GM19452 (cell line): ENCODE measurements around the gene MLC1.

Experiments
- ATAC-seq: cut with Tn5 transposase; IDR thresholded peaks from one replicate; pipeline ENCODE4 v1.9.1; 2021; ENCODE audit not compliant: unreplicated experiment

MLC1 gene

GRCh38 chr22:50078246-50078645, 7.0 kb downstream of the MLC1 start:
- ATAC-seq = no peak

GRCh38 chr22:50076646-50077535, 8.3 kb downstream of the MLC1 start:
- no peak for ATAC-seq

- no peak for ATAC-seq
Observed at GRCh38 chr22:50074551-50075530, 10.4 kb downstream of the MLC1 start.

GRCh38 chr22:50074056-50074455, 11.2 kb downstream of the MLC1 start:
- ATAC-seq = no peak

- no peak for ATAC-seq
Observed at GRCh38 chr22:50072714-50073538, 12.3 kb downstream of the MLC1 start.

DNA sequence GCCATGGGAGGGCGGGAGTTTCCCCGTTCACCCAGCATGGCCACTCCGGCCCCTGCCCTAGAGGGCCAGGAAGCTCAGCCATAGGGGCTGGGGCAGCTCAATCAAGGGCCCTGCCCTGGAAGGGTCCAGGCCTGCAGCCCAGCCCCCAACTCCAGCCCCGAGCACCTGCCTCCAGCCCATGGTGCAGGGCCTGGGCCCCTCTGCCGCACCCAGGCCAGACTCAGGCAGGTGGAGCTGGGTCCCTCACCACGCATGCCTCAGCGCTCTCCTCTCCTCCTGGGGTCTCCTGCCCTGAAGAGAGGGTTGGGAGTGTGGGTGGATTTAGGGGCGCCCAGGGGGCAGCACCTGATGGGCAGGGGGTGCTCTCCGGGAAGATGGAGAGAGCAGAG, 13.1 kb downstream of the MLC1 start:
- ATAC-seq = no peak

- ATAC-seq = no peak
Observed at GRCh38 chr22:50071432-50072166, 13.6 kb downstream of the MLC1 start.

DNA sequence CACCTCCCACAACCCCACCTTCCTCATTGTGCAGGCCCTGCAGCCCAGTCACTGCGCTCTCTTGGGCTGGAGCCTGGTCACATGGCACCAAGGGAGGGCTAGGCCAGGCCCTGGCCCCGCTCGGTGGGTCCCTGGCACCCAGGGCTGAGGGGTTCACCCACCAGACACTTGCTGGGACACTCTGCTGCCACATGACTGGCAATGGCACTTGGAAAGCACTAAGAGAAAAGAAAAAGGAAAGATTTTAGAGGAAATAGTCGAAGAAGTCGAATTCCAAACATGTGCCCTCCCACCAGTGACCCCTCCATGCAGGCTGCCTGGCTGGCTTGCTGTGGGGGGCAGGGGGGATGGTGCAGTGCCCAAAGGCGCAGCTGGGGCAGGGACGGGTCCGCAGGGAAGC, 14.9 kb downstream of the MLC1 start:
- no peak for ATAC-seq

GRCh38 chr22:50068096-50068495, 17.1 kb downstream of the MLC1 start:
- ATAC-seq = no peak

GRCh38 chr22:50067244-50067643, 18.0 kb downstream of the MLC1 start:
- no peak for ATAC-seq

DNA sequence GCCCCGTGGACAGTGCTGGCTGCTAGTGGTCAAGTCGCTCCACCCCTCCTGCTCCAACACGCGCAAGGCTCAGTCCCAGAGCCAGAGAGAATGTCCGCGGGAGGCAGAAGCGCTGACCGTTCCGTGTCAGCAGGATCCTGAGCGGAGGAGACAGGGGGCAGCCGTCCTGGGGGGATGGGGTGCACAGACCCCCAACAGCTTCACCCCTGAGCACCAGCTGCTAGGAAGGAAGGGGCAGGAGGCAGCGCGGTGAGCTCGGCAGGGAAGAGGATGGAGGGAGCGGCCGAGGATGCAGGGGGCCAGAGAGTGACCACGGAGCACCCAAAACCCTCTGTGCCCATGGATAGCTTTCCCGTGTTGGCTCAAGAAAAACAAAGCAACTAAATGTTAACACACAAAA, 20.8 kb downstream of the MLC1 start:
- ATAC-seq = no peak

GRCh38 chr22:50063589-50064393, 21.4 kb downstream of the MLC1 start:
- no peak for ATAC-seq

- ATAC-seq = no peak
Observed at GRCh38 chr22:50062509-50063135, 22.6 kb downstream of the MLC1 start.

DNA sequence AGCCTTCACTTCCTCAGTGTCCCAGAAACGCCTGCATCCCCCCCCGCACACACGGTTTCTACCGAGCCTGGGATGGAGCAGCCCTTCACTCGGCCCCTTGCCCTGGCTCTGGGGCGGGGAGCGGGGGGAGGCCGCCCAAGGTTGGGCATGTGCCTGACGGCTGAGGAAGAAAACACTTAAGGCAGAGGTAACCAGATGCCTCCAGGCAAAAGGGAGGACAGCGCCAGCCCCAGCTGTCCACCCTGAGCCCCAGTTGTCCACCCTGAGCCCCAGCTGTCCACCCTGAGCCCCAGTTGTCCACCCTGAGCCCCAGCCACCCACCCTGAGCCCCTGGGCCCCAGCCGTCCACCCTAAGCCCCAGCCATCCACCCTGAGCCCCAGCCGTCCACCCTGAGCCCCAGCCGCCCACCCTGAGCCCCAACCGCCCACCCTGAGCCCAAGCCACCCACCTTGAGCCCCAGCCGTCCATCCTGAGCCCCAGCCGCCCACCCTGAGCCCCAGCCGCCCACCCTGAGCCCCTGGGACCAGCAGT, 23.3 kb downstream of the MLC1 start:
- no peak for ATAC-seq

- no peak for ATAC-seq
Observed at GRCh38 chr22:50061141-50061823, 23.9 kb downstream of the MLC1 start.

DNA sequence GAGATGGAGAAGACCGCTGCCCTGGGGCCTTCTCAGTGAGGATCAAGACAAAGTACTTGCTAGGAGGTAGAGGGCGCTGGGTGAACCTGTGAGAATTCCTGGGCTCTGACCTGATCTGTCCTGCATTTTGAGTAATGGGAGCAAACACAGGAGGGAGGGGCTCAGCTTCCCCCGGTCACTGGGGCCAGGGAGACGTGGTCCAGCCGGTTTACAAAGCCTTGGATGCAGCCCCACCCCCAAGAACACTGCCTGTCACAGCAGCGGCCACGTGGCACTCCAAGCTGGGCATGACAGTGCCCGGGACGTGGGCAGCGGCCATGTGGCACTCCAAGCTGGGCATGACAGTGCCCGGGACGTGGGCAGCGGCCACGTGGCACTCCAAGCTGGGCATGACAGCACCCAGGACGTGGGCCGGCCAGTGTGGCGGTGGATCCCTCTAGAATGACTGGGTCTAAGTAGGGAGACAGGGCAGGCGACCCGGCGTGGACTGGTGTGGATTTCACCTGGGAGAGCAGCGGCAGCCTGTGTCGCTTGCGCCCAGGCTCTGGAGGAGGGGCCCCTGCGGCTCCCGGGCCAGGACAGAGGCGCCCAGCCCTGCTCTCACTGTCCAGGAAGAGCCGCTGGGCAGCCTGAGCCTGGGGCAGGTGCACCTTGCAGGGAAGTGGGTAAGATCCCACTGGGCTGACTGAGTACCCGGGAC, 24.6 kb downstream of the MLC1 start:
- no peak for ATAC-seq

GRCh38 chr22:50059881-50060262, 25.4 kb downstream of the MLC1 start:
- no peak for ATAC-seq
